Muscle of arm (tissue), 12 donors: ENCODE measurements around the gene JADE1. TPM values are rescaled to one million over a fixed set of nuclear protein-coding genes. Genes with fewer than 3 reads are reported as not detected.

Experiments used
- DNase-seq: peaks from one replicate; pipeline ENCODE4 v3.0.0-alpha.2; 2013
- polyA plus RNA-seq, 12 donors: library from polyadenylated mRNA; unstranded; fragments of 120-200 nt; gene quantifications; one replicate each; pipeline ENCODE4 v1.2.1, GENCODE V29; 2013; ENCODE audit not compliant: insufficient read length in 12 of 12

JADE1 gene
- polyA plus RNA-seq, 12 donors = 17.7 to 100 (median 32.7) TPM

- no peak for DNase-seq
Measured at GRCh38 chr4:128802680-128803628, 6.5 kb upstream of the JADE1 start.

- no peak for DNase-seq
Measured at GRCh38 chr4:128803783-128804182, 5.7 kb upstream of the JADE1 start.

- DNase-seq = peak; percentile 55
Measured at GRCh38 chr4:128810331-128810870, 901 bp downstream of the JADE1 start.

- DNase-seq = peak; percentile 76
Measured at GRCh38 chr4:128810871-128811570, 1.5 kb downstream of the JADE1 start.

- peak; percentile 75 for DNase-seq
Measured at GRCh38 chr4:128811571-128812441, 2.3 kb downstream of the JADE1 start.

- DNase-seq = peak; percentile 66
Measured at GRCh38 chr4:128812442-128813235, 3.1 kb downstream of the JADE1 start.

- no peak for DNase-seq
Measured at GRCh38 chr4:128813965-128814364, 4.5 kb downstream of the JADE1 start.

- no peak for DNase-seq
Measured at GRCh38 chr4:128818442-128818841, 8.9 kb downstream of the JADE1 start.

- DNase-seq = no peak
Measured at GRCh38 chr4:128819082-128819742, 9.7 kb downstream of the JADE1 start.

GRCh38 chr4:128820671-128821070, 11.2 kb downstream of the JADE1 start:
- no peak for DNase-seq

GRCh38 chr4:128821151-128821550, 11.7 kb downstream of the JADE1 start:
- DNase-seq = no peak

GRCh38 chr4:128823025-128823661, 13.6 kb downstream of the JADE1 start:
- no peak for DNase-seq

- no peak for DNase-seq
Measured at GRCh38 chr4:128825226-128825625, 15.7 kb downstream of the JADE1 start.

GRCh38 chr4:128827296-128827695, 17.8 kb downstream of the JADE1 start:
- no peak for DNase-seq

GRCh38 chr4:128830906-128831503, 21.5 kb downstream of the JADE1 start:
- no peak for DNase-seq

GRCh38 chr4:128831531-128832242, 22.2 kb downstream of the JADE1 start:
- DNase-seq = no peak

- DNase-seq = no peak
Measured at GRCh38 chr4:128832243-128832625, 22.7 kb downstream of the JADE1 start.

GRCh38 chr4:128835498-128836222, 26.2 kb downstream of the JADE1 start:
- no peak for DNase-seq
